Uterus (tissue), 2 donors: ENCODE data around the gene JHY.

ENCODE experiments used
- CTCF ChIP-seq, 4 experiments: fragments of 200-600 bp in 2 of 4; fragments of 450-650 bp in 2 of 4; sonication (generic) in 2 of 4; IDR thresholded peaks; one replicate each; pipeline ENCODE4 v1.5.1; 2016 to 2019; ENCODE audit warnings: antibody characterized with exemption in 4 of 4, mild to moderate bottlenecking in 2 of 4, moderate library complexity in 1 of 4
- POLR2A ChIP-seq, 2 donors: fragments of 450-650 bp; IDR thresholded peaks; one replicate each; pipeline ENCODE4 v1.6.1; 2016; ENCODE audit warnings: antibody characterized with exemption in 2 of 2, mild to moderate bottlenecking in 1 of 2, moderate library complexity in 1 of 2

- TF ChIP-seq CTCF (IDR thresholded peaks at IDR 0.05) (no peak), POLR2A (IDR thresholded peaks at IDR 0.05) (no peak)
These were observed 81.4 kb downstream of the JHY start for GRCh38 chr11:122963961-122964360.
